Lung (tissue), 12 donors: Measurements from ENCODE around the gene UTP14A. TPM values are rescaled to one million over a fixed set of nuclear protein-coding genes. Genes with fewer than 3 reads are reported as not detected.

ENCODE experiments used
- ATAC-seq: fragments of 200-7000 bp; cut with Tn5 transposase; one replicate; pipeline ENCODE4 v1.9.1; 2020; ENCODE audit warnings: moderate number of reproducible peaks; ENCODE audit not compliant: insufficient read depth, low FRiP score
- DNase-seq, 3 donors: peaks; one replicate each; pipeline ENCODE4 v3.0.0-alpha.2; 2013 to 2017
- H3K27ac ChIP-seq, 2 donors: one replicate each; pipeline ENCODE4 v1.5.1; 2013; ENCODE audit warnings: mild to moderate bottlenecking in 2 of 2, moderate library complexity in 2 of 2, control low read depth in 1 of 2, inconsistent platforms in 1 of 2, low read depth in 1 of 2, low read length in 1 of 2
- H3K27me3 ChIP-seq, 3 donors: one replicate each; pipeline ENCODE4 v1.5.1; 2013; ENCODE audit warnings: low read length in 2 of 3; ENCODE audit not compliant: control insufficient read depth in 3 of 3, insufficient read depth in 3 of 3
- H3K36me3 ChIP-seq, 4 donors: one replicate each; pipeline ENCODE4 v1.5.1; 2013; ENCODE audit warnings: low read length in 4 of 4, mild to moderate bottlenecking in 1 of 4, moderate library complexity in 1 of 4; ENCODE audit not compliant: control insufficient read depth in 4 of 4, insufficient read depth in 4 of 4
- H3K4me1 ChIP-seq, 5 donors: one replicate each; pipeline ENCODE4 v1.5.1; 2013; ENCODE audit warnings: low read length in 5 of 5, mild to moderate bottlenecking in 2 of 5, moderate library complexity in 1 of 5; ENCODE audit not compliant: control insufficient read depth in 5 of 5, insufficient read depth in 5 of 5
- H3K4me3 ChIP-seq: one replicate; pipeline ENCODE4 v1.5.1; 2013; ENCODE audit warnings: mild to moderate bottlenecking, control low read depth, moderate library complexity
- H3K9ac ChIP-seq, 2 donors: one replicate each; pipeline ENCODE4 v1.5.1; 2013; ENCODE audit warnings: low read length in 2 of 2, control low read depth in 1 of 2; ENCODE audit not compliant: insufficient read depth in 1 of 2
- H3K9me3 ChIP-seq, 4 donors: one replicate each; pipeline ENCODE4 v1.5.1; 2013; ENCODE audit warnings: low read length in 3 of 4, mild to moderate bottlenecking in 1 of 4, moderate library complexity in 1 of 4; ENCODE audit not compliant: control insufficient read depth in 4 of 4, insufficient read depth in 3 of 4
- CTCF ChIP-seq: IDR thresholded peaks from 2 replicates; pipeline ENCODE4 v1.5.1; 2012; ENCODE audit warnings: mild to moderate bottlenecking; ENCODE audit errors: control extremely low read depth, extremely low read depth
- WGBS, 2 donors: extraction: QIAGEN DNeasy Blood & Tissue Kit; methylation state at CpG; one replicate each; pipeline ENCODE4 v1.1.7; 2013; 5-methylcytosine and 5-hydroxymethylcytosine counted together
- polyA plus RNA-seq, 2 donors: library from polyadenylated mRNA; stranded (reverse); fragments of 200-250 nt; gene quantifications; one replicate each; pipeline ENCODE4 v1.2.1, GENCODE V29; 2013
- total RNA-seq, 2 donors: library from RNA; depleted of rRNA in 1 of 2; stranded (reverse); fragments of >200 nt in 1 of 2; gene quantifications; one replicate each; pipeline ENCODE4 v1.2.1, GENCODE V29; 2014 to 2021
- donor health status: control.
- donor health status: control.
- donor health status: Bipolar disorder and iron deficiency.
- donor health status: healthy.
- donor health status: DM: yes; HTN: yes; CAD: no.

UTP14A gene
- total and polyA plus RNA-seq, 4 donors, result 10.2 to 14.0 (median 12.6) TPM

- no peak for TF ChIP-seq CTCF
- 36% methylated on average over 3 of the region's 3 CpGs for WGBS, 2 donors
- H3K4me3 ChIP-seq, result no peak overlapping the region
These were observed 30.3 kb upstream of the UTP14A start for GRCh38 chrX:129875669-129876068.

GRCh38 chrX:129876771-129877305, 29.1 kb upstream of the UTP14A start:
- Histone ChIP-seq H3K36me3 (no peaks in the 10 kb centered on the region), H3K4me1 (no peaks in the 10 kb centered on the region), H3K4me3 (no peak overlapping the region), H3K9me3 (peaks cover 0 to 8% (median 4%) of the 10 kb centered on the region in 4 donors), H3K9ac (no peak overlapping the region), H3K27me3 (no peaks in the 10 kb centered on the region), H3K27ac (no peak overlapping the region)
- peak in 2 of 3 donors; percentile 1 to 10 for DNase-seq
- peak; percentile 67 for ATAC-seq
- no peak for TF ChIP-seq CTCF
- 45 to 76% methylated on average over 4 of the region's 4 CpGs for WGBS, 2 donors

More at GRCh38 chrX:129875669-129876068, 30.3 kb upstream of the UTP14A start:
- H3K36me3 ChIP-seq, result no peaks in the 10 kb centered on the region
- DNase-seq (no peak), ATAC-seq (no peak)
- no peaks in the 10 kb centered on the region for H3K4me1 ChIP-seq
- no peaks in the 10 kb centered on the region for H3K27me3 ChIP-seq
- no peak overlapping the region for H3K9ac ChIP-seq
- peaks cover 0 to 8% (median 4%) of the 10 kb centered on the region in 4 donors for H3K9me3 ChIP-seq
- H3K27ac ChIP-seq, result no peak overlapping the region

- peak; percentile 29 for ATAC-seq
- H3K27ac ChIP-seq, result peak overlapping the region in 1 of 2 donors; percentile 52
- whole genome bisulfite sequencing, 2 donors, result 66 to 85% methylated on average over 5 of the region's 5 CpGs
- H3K4me3 ChIP-seq, result no peak overlapping the region
- peaks cover 0 to 7% (median 3%) of the 10 kb centered on the region in 4 donors for H3K9me3 ChIP-seq
- no peaks in the 10 kb centered on the region for H3K27me3 ChIP-seq
- no peaks in the 10 kb centered on the region for H3K36me3 ChIP-seq
- no peak for DNase-seq
- no peak for TF ChIP-seq CTCF
- H3K9ac ChIP-seq, result no peak overlapping the region
- no peaks in the 10 kb centered on the region for H3K4me1 ChIP-seq
These were observed 28.6 kb upstream of the UTP14A start for GRCh38 chrX:129877401-129877800.

- TF ChIP-seq CTCF, result no peak
- Histone ChIP-seq H3K9ac (no peak overlapping the region), H3K9me3 (peaks cover 0 to 2% (median 0%) of the 10 kb centered on the region in 4 donors), H3K4me3 (no peak overlapping the region), H3K36me3 (no peaks in the 10 kb centered on the region), H3K4me1 (no peaks in the 10 kb centered on the region), H3K27ac (no peak overlapping the region), H3K27me3 (no peaks in the 10 kb centered on the region)
- DNase-seq (no peak), ATAC-seq (no peak)
- WGBS, 2 donors, result 81 to 91% methylated on average over 3 to 6 of the region's 6 CpGs
These were observed 5.9 kb upstream of the UTP14A start for GRCh38 chrX:129900054-129900453.
